ENCODE results near the gene RCOR3.

GRCh38 chr1:211229365-211229759, 29.8 kb upstream of the RCOR3 start:
- TF ChIP-seq POLR2A (IDR thresholded peaks at IDR 0.05) (no peak), CTCF (IDR thresholded peaks at IDR 0.05) (no peak)
